Activated CD8-positive, alpha-beta memory T cell treated with anti-CD3 and anti-CD28 coated beads, Interleukin-2, amount 10 ng/mL, durations not matched to agents 7 days and 5 days (primary cell): ENCODE data around the gene NELFA. TPM values are rescaled to one million over a fixed set of nuclear protein-coding genes. Genes with fewer than 3 reads are reported as not detected.

Experiments
- ATAC-seq: fragments of 150-1000 bp; cut with Tn5 transposase; one replicate; pipeline ENCODE4 v1.10.0; 2021; ENCODE audit warnings: moderate library complexity
- CTCF ChIA-PET: fragments of 350-600 bp; sonication (Branson Sonifier 250); formaldehyde crosslinking; loops from one replicate; lab custom pipeline; 2021; ENCODE audit warnings: antibody characterized with exemption; lab: Charles Lee
- DNase-seq: peaks from one replicate; pipeline ENCODE4 v3.0.0-alpha.2; 2020
- H3K27ac Mint-ChIP-seq: one replicate; pipeline ENCODE4 v1.8.0; 2021; ENCODE audit warnings: mild to moderate bottlenecking, mixed read lengths
- H3K27me3 Mint-ChIP-seq: one replicate; pipeline ENCODE4 v1.8.0; 2021; ENCODE audit warnings: mixed read lengths
- H3K36me3 Mint-ChIP-seq: one replicate; pipeline ENCODE4 v1.8.0; 2021; ENCODE audit warnings: mild to moderate bottlenecking, mixed read lengths
- H3K4me1 Mint-ChIP-seq: one replicate; pipeline ENCODE4 v1.8.0; 2021; ENCODE audit warnings: mixed read lengths
- H3K4me3 Mint-ChIP-seq: one replicate; pipeline ENCODE4 v1.8.0; 2021; ENCODE audit warnings: mild to moderate bottlenecking, moderate library complexity, mixed read lengths
- H3K9me3 Mint-ChIP-seq: one replicate; pipeline ENCODE4 v1.8.0; 2022; ENCODE audit warnings: low read depth, mixed read lengths
- microRNA-seq: library from miRNA; unstranded; fragments of <30 nt; microRNA quantifications from one replicate; pipeline ENCODE4 v1.2.0, GENCODE V29; 2022
- total RNA-seq, 2 experiments: library from RNA; stranded (reverse); gene quantifications; one replicate each; pipeline ENCODE4 v1.2.3, GENCODE V29; 2021

The NELFA gene
- total RNA-seq, 2 experiments from 2014 or later: 40.1 to 42.6 TPM

- DNase-seq (no peak), ATAC-seq (no peak)
- no peaks in the 10 kb centered on the region for H3K9me3 Mint-ChIP-seq
- H3K4me1 Mint-ChIP-seq: peaks cover 7% of the 10 kb centered on the region
- no peaks in the 10 kb centered on the region for H3K27me3 Mint-ChIP-seq
- CTCF ChIA-PET: no interaction called here
- H3K4me3 Mint-ChIP-seq: no peak overlapping the region
- H3K27ac Mint-ChIP-seq: no peak overlapping the region
- peaks cover 43% of the 10 kb centered on the region for H3K36me3 Mint-ChIP-seq
These were observed 76.0 kb downstream of the NELFA start for GRCh38 chr4:1932736-1933135.

Small RNA genes lying within 50 kb of the gene (microRNA-seq; reads per million reads assigned to microRNA genes)
- gene MIR943: not detected

Other genes with a start within 250 kb of the NELFA start
- gene FGFR3, start 215.7 kb downstream of the NELFA start, total RNA-seq: under 1 TPM; 0.15 to 0.21 TPM
- gene LETM1, start 152.8 kb downstream of the NELFA start, total RNA-seq: 10 to 100 TPM; 51.1 to 73.7 TPM
- 100 to 1,000 TPM; 263 to 367 TPM for gene NSD2, start 137.6 kb downstream of the NELFA start, total RNA-seq
- under 1 TPM; 0.09 to 0.40 TPM for gene NAT8L, start 50.4 kb upstream of the NELFA start, total RNA-seq
- 10 to 100 TPM; 29.8 to 34.5 TPM for gene HAUS3, start 233.1 kb upstream of the NELFA start, total RNA-seq
- gene POLN, start 233.1 kb upstream of the NELFA start, total RNA-seq: 1 to 10 TPM; 5.5 to 5.6 TPM